SHP77 treated with DMSO at 0.1 percent for 48 hours (cell line): Measurements from ENCODE around the gene SF3A2.

ENCODE experiments used
- DNase-seq: peaks from one replicate; lab custom pipeline; 2025; lab: John Stamatoyannopoulos, UW

SF3A2 gene

GRCh38 chr19:2291185-2291751 lies 54.6 kb downstream of the SF3A2 start:
- DNase-seq: no peak

GRCh38 chr19:2294687-2295335 lies 58.2 kb downstream of the SF3A2 start:
- DNase-seq: no peak

- no peak for DNase-seq
Measured at GRCh38 chr19:2296141-2296540, 59.5 kb downstream of the SF3A2 start.
